Kidney (tissue), 14 donors: ENCODE data around the gene ZNF487. TPM values are rescaled to one million over a fixed set of nuclear protein-coding genes. Genes with fewer than 3 reads are reported as not detected.

Experiments
- DNase-seq, 5 donors: peaks; one replicate each; pipeline ENCODE4 v3.0.0-alpha.2; 2013 to 2020
- FAIRE-seq: peaks from 2 replicates; lab custom pipeline; 2012; peaks lifted over from hg19 to GRCh38; lab: Jason Lieb, UNC
- H3K27ac ChIP-seq, 2 donors: one replicate each; pipeline ENCODE4 v1.7.0; 2013; ENCODE audit warnings: low read depth in 2 of 2, low read length in 2 of 2, inconsistent platforms in 1 of 2
- H3K27me3 ChIP-seq: one replicate; pipeline ENCODE4 v1.7.1; 2013; ENCODE audit warnings: low read length, inconsistent platforms; ENCODE audit not compliant: control insufficient read depth, insufficient read depth
- H3K36me3 ChIP-seq, 3 donors: one replicate each; pipeline versions ENCODE4 v1.7.0 to v1.7.1; 2013; ENCODE audit warnings: low read length in 3 of 3, control low read depth in 1 of 3, inconsistent platforms in 1 of 3; ENCODE audit not compliant: insufficient read depth in 3 of 3, control insufficient read depth in 2 of 3
- H3K4me1 ChIP-seq, 3 donors: one replicate each; pipeline versions ENCODE4 v1.7.0 to v1.7.1; 2013; ENCODE audit warnings: low read length in 3 of 3, inconsistent platforms in 1 of 3, low read depth in 1 of 3; ENCODE audit not compliant: control insufficient read depth in 2 of 3, insufficient read depth in 2 of 3
- H3K4me3 ChIP-seq, 3 donors: one replicate each; pipeline versions ENCODE4 v1.7.0 to v1.8.1; 2013; ENCODE audit warnings: low read length in 3 of 3, control low read depth in 1 of 3, inconsistent platforms in 1 of 3
- H3K9ac ChIP-seq, 3 donors: one replicate each; pipeline versions ENCODE4 v1.7.0 to v1.7.1; 2013; ENCODE audit warnings: low read length in 3 of 3, control low read depth in 1 of 3, inconsistent platforms in 1 of 3
- H3K9me3 ChIP-seq, 3 donors: one replicate each; pipeline versions ENCODE4 v1.7.0 to v1.7.1; 2013; ENCODE audit warnings: low read length in 3 of 3, control low read depth in 1 of 3, inconsistent platforms in 1 of 3; ENCODE audit not compliant: control insufficient read depth in 2 of 3, insufficient read depth in 1 of 3
- intact Hi-C: fragments of 100-400 bp; cut with DNase I; formaldehyde crosslinking; loops from one replicate; pipeline ENCODE4 v1.11.1; 2022
- polyA plus RNA-seq: library from polyadenylated mRNA; stranded (reverse); fragments of 350-450 nt; fragmentation: Illumina TruSeq; extraction: RNeasy Lipid Tissue Mini Kit (QIAGEN cat#74804); gene quantifications from one replicate; pipeline ENCODE4 v1.2.3, GENCODE V29; 2014; ENCODE audit warnings: low read depth, low replicate concordance; ENCODE audit not compliant: insufficient read depth
- total RNA-seq: library from RNA; stranded (reverse); fragmentation: NEBNext Ultra II Directional; extraction: Animal tissue kit (Norgen Biotek cat#: 25700); gene quantifications from one replicate; pipeline ENCODE4 v1.2.1, GENCODE V29; 2021
- TF ChIP-seq, protein P1 (sequence below): IDR thresholded peaks from 3 replicates; pipeline ENCODE4 v1.5.1; 2012; ENCODE audit warnings: mild to moderate bottlenecking, moderate library complexity, borderline replicate concordance; ENCODE audit not compliant: insufficient read depth; ENCODE audit errors: extremely low read depth
- donor health status: control.
- donor health status: control.
- donor health status: control.
- donor health status: control.
- donor health status: control.
- donor health status: DM: yes; HTN: yes; CAD: no.
- donor health status: Normal renal cell carcinoma (clear cell type).

The ZNF487 gene
- total and polyA plus RNA-seq, 2 donors from 2014 or later, result 7.1 to 9.7 TPM

- Histone ChIP-seq H3K9ac (no peak overlapping the region), H3K4me3 (no peak overlapping the region)
Observed at GRCh38 chr10:43399320-43400310, 37.3 kb upstream of the ZNF487 start.

GRCh38 chr10:43401627-43402026, 35.3 kb upstream of the ZNF487 start:
- no peak for FAIRE-seq
- peaks cover 0 to 3% (median 0%) of the 10 kb centered on the region in 3 donors for H3K36me3 ChIP-seq
- peaks cover 0 to 22% (median 18%) of the 10 kb centered on the region in 3 donors for H3K4me1 ChIP-seq
- intact Hi-C loops, result no loop called here
- DNase-seq, result peak in 1 of 5 donors; percentile 23
- no peaks in the 10 kb centered on the region for H3K27me3 ChIP-seq
- H3K9ac ChIP-seq, result no peak overlapping the region
- H3K9me3 ChIP-seq, result no peaks in the 10 kb centered on the region
- no peak overlapping the region for H3K27ac ChIP-seq
- no peak overlapping the region for H3K4me3 ChIP-seq
- TF ChIP-seq, protein P1, sequence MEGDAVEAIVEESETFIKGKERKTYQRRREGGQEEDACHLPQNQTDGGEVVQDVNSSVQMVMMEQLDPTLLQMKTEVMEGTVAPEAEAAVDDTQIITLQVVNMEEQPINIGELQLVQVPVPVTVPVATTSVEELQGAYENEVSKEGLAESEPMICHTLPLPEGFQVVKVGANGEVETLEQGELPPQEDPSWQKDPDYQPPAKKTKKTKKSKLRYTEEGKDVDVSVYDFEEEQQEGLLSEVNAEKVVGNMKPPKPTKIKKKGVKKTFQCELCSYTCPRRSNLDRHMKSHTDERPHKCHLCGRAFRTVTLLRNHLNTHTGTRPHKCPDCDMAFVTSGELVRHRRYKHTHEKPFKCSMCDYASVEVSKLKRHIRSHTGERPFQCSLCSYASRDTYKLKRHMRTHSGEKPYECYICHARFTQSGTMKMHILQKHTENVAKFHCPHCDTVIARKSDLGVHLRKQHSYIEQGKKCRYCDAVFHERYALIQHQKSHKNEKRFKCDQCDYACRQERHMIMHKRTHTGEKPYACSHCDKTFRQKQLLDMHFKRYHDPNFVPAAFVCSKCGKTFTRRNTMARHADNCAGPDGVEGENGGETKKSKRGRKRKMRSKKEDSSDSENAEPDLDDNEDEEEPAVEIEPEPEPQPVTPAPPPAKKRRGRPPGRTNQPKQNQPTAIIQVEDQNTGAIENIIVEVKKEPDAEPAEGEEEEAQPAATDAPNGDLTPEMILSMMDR, result no peak

More at GRCh38 chr10:43399320-43400310, 37.3 kb upstream of the ZNF487 start:
- intact Hi-C loops, result no loop called here
- H3K4me1 ChIP-seq, result peaks cover 0 to 27% (median 8%) of the 10 kb centered on the region in 3 donors
- H3K9me3 ChIP-seq, result no peaks in the 10 kb centered on the region
- H3K27ac ChIP-seq, result no peak overlapping the region
- H3K36me3 ChIP-seq, result peaks cover 0 to 5% (median 0%) of the 10 kb centered on the region in 3 donors
- TF ChIP-seq, protein P1, result no peak
- FAIRE-seq (no peak), DNase-seq (no peak)
- no peaks in the 10 kb centered on the region for H3K27me3 ChIP-seq

DNA sequence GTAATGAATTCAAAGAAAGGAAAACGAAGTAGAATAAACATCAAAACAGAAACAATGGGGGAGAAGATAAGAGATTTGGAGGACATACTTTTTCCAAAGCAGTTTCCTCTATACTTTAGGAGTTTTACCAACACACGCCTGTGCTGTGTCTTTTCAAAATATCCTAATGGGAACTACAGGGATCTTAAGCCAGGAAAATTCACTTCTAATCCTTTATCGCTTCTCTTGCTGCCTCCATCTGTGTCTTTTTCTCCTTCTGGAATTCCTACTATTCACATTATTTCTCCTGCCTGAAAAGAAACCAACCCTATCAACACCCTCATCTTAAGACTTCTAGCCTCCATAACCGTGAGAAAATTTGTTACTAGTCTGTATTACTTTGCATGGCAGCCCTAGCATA, 34.7 kb upstream of the ZNF487 start:
- no peak overlapping the region for H3K27ac ChIP-seq
- H3K4me3 ChIP-seq, result no peak overlapping the region
- no peak for FAIRE-seq
- H3K36me3 ChIP-seq, result peaks cover 0 to 3% (median 0%) of the 10 kb centered on the region in 3 donors
- no peak for DNase-seq
- no peaks in the 10 kb centered on the region for H3K9me3 ChIP-seq
- no peaks in the 10 kb centered on the region for H3K27me3 ChIP-seq
- TF ChIP-seq, protein P1, result no peak
- no peak overlapping the region for H3K9ac ChIP-seq
- intact Hi-C loops, result no loop called here
- H3K4me1 ChIP-seq, result peaks cover 0 to 22% (median 18%) of the 10 kb centered on the region in 3 donors
